ENCODE measurements around the gene DTNA.
"Not testable (repeated sequence)": the region's sequence is repeated elsewhere in the genome, so short reads cannot be mapped to it uniquely, and the experiment has no call there.

Gene DTNA

GRCh38 chr18:34709750-34710441, at the start of gene DTNA:
TSS of gene DTNA (plus strand) at chr18:34710298. CDS start at chr18:34755977, 45,679 bp downstream.
- DNase-seq, result no peak

- no peak for DNase-seq
Measured at GRCh38 chr18:34660572-34660971, 49.5 kb upstream of the DTNA start.

- DNase-seq, result no peak
Measured at GRCh38 chr18:34661464-34662087, 48.5 kb upstream of the DTNA start.

GRCh38 chr18:34676816-34677574, 33.1 kb upstream of the DTNA start:
- DNase-seq, result no peak

- DNase-seq, result not testable (repeated sequence)
Measured at GRCh38 chr18:34689750-34690149, 20.3 kb upstream of the DTNA start.

GRCh38 chr18:34691614-34692013, 18.5 kb upstream of the DTNA start:
- no peak for DNase-seq

GRCh38 chr18:34694591-34695165, 15.4 kb upstream of the DTNA start:
- no peak for DNase-seq

GRCh38 chr18:34695310-34695709, 14.8 kb upstream of the DTNA start:
- DNase-seq, result no peak

- no peak for DNase-seq
Measured at GRCh38 chr18:34696671-34697070, 13.4 kb upstream of the DTNA start.

GRCh38 chr18:34697233-34697632, 12.9 kb upstream of the DTNA start:
- no peak for DNase-seq

GRCh38 chr18:34697891-34698290, 12.2 kb upstream of the DTNA start:
- no peak for DNase-seq

GRCh38 chr18:34701911-34702310, 8.2 kb upstream of the DTNA start:
- DNase-seq, result no peak

- no peak for DNase-seq
Measured at GRCh38 chr18:34702814-34703213, 7.3 kb upstream of the DTNA start.

- DNase-seq, result no peak
Measured at GRCh38 chr18:34704074-34704473, 6.0 kb upstream of the DTNA start.

- DNase-seq, result no peak
Measured at GRCh38 chr18:34704823-34705222, 5.3 kb upstream of the DTNA start.

- no peak for DNase-seq
Measured at GRCh38 chr18:34707670-34708069, 2.4 kb upstream of the DTNA start.

- no peak for DNase-seq
Measured at GRCh38 chr18:34709104-34709503, 994 bp upstream of the DTNA start.

GRCh38 chr18:34710458-34710914, 388 bp downstream of the DTNA start:
- DNase-seq, result no peak

- DNase-seq, result no peak
Measured at GRCh38 chr18:34710934-34711333, 836 bp downstream of the DTNA start.

- not testable (repeated sequence) for DNase-seq
Measured at GRCh38 chr18:34716111-34716510, 6.0 kb downstream of the DTNA start.

- no peak for DNase-seq
Measured at GRCh38 chr18:34718610-34719009, 8.5 kb downstream of the DTNA start.

- DNase-seq, result no peak
Measured at GRCh38 chr18:34720220-34720619, 10.1 kb downstream of the DTNA start.

GRCh38 chr18:34723143-34723542, 13.0 kb downstream of the DTNA start:
- no peak for DNase-seq

Data from cerebellar nuclear complex (tissue), 1 donor.